ENCODE results near the gene OSGIN1. TPM values are rescaled to one million over a fixed set of nuclear protein-coding genes. Genes with fewer than 3 reads are reported as not detected.

The OSGIN1 gene
- total RNA-seq, 1 donor from 2014 or later, result 0.21 TPM

GRCh38 chr16:84003038-84003437 is 50.0 kb downstream of the OSGIN1 start:
- no peak for DNase-seq

GRCh38 chr16:84004442-84004841 is 51.4 kb downstream of the OSGIN1 start:
- no peak for DNase-seq

GRCh38 chr16:84005391-84005790 is 52.4 kb downstream of the OSGIN1 start:
- DNase-seq, result no peak

GRCh38 chr16:84007520-84007919 is 54.5 kb downstream of the OSGIN1 start:
- DNase-seq, result peak; percentile 71

GRCh38 chr16:84007965-84008364 is 54.9 kb downstream of the OSGIN1 start:
- DNase-seq, result peak; percentile 84

GRCh38 chr16:84009282-84009681 is 56.2 kb downstream of the OSGIN1 start:
- DNase-seq, result no peak

- no peak for DNase-seq
These were observed 60.9 kb downstream of the OSGIN1 start for GRCh38 chr16:84013787-84014569.

- no peak for DNase-seq
These were observed 61.7 kb downstream of the OSGIN1 start for GRCh38 chr16:84014570-84015327.

- DNase-seq, result no peak
These were observed 62.4 kb downstream of the OSGIN1 start for GRCh38 chr16:84015399-84015798.

Other genes starting within 250 kb of the OSGIN1 start
- 36.5 TPM for gene HSBP1, start 145.3 kb upstream of the OSGIN1 start, total RNA-seq
- gene MLYCD, start 54.1 kb upstream of the OSGIN1 start, total RNA-seq, result 5.6 TPM
- gene NECAB2, start 15.0 kb downstream of the OSGIN1 start, total RNA-seq, result not detected
- not detected for gene SLC38A8, start 89.6 kb downstream of the OSGIN1 start, total RNA-seq
- gene MBTPS1, start 163.7 kb downstream of the OSGIN1 start, total RNA-seq, result 96.9 TPM
- 25.3 TPM for gene HSDL1, start 191.9 kb downstream of the OSGIN1 start, total RNA-seq
- gene DNAAF1, start 192.1 kb downstream of the OSGIN1 start, total RNA-seq, result 0.10 TPM
- gene TAF1C, start 233.8 kb downstream of the OSGIN1 start, total RNA-seq, result 39.4 TPM
- gene ADAD2, start 237.9 kb downstream of the OSGIN1 start, total RNA-seq, result 0.31 TPM